Measurements from ENCODE around the gene WDR26.

DNA sequence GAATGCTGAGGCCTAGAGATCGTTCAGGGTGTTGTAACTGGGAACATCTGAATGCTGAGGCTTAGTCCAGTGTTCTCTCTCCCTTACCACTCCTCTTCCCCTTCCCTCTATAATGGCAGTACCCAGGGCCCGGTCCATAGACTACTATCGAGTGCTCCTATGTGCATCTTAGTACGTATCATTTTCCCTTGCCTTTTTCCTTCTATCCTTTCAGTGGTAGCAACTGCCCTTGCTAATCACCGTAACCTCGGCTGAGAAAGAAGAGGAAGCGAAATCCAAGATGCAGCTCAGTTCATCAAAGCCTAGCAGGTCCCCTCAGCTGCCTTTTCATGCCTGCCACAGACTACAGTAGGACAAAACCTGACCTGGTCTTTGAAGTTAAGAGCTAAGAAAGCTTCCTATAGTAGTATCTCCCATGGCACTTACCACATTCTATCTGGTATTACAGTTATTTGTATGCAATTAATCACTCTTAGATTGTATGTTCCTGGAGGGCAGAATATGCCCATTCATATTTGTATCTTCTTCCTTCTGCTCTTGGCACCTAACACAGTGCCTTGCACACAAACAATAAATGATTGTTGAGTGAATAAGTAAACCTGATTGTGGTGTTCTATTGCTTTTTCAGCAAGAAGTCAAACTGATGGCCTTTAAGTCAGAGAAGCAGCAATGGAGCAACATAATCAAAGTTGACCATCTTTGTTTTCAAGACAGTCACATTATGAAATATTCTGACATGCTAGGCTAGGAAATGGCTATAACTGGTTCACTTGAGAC is 55.6 kb downstream of the WDR26 start:
- TF ChIP-seq ZNF132 (tag by site-specific recombination; IDR thresholded peaks at IDR 0.05; ENCODE audit: borderline replicate concordance) = no peak
- no peak for TF ChIP-seq ZFP41 (tag by site-specific recombination; IDR thresholded peaks at IDR 0.05; ENCODE audit: borderline replicate concordance)
- no peak for TF ChIP-seq SETDB1 (IDR thresholded peaks at IDR 0.05; ENCODE audit: insufficient read length, low read length)

All from HEK293 (cell line).